SH-SY5Y (cell line): ENCODE data around the gene DDX25.

Experiments
- GATA2 ChIP-seq: IDR thresholded peaks from 2 replicates; pipeline ENCODE4 v1.6.1; 2011; ENCODE audit warnings: mild to moderate bottlenecking, low read depth, low read length
- GATA3 ChIP-seq: IDR thresholded peaks from 2 replicates; pipeline ENCODE4 v1.6.1; 2011; ENCODE audit warnings: low read depth, mild to moderate bottlenecking, low read length, moderate library complexity

Gene DDX25

DNA sequence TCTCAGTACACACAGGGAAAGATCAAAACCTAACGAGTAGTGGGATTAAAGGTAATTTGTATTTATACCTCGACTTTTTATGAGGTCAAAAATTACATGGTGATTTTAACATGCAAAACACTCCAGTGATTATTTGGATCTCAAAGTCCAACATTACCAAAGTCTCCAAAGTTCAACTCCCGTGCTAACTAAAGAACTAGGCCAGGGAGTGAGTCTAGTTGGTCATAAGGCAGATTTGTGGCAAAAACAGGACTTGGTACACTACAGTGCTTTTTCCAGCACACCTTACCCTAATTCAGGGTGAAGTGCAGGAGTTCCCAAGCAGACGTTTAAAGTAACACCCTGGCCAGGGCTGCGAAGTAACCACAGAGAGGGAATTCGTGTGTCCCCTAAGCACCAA, 2.4 kb upstream of the DDX25 start:
- TF ChIP-seq GATA2 (no peak), GATA3 (no peak)

DNA sequence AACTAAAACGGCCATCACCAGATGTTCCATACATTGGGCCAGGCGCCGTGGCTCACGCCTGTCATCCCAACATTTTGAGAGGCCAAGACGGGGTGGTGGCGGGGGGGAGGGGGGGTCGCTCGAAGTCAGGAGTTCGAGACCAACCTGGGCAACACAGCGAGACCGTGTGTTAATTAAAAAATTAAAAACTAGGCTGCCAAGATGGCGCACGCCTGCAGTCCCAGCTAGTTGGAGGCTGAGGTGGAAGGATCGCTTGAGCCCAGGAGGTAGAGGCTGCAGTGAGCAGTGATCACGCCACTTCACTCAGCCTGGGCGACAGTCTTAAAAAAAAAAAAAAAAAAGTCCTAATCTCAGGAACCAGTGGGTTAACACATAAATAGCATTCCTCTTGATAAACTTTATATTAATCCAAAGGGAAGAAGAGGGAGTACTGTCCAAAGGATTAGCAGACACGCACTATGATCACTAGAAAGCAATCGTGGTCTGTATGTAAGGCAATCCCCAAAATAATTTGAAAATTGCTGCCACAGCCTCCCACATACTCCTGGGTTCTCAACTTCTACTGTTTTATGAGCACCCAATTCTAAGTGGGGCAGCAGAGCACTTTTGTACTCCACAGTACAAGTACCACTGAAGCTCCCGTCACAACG, 1.9 kb upstream of the DDX25 start:
- no peak for TF ChIP-seq GATA2
- no peak for TF ChIP-seq GATA3

DNA sequence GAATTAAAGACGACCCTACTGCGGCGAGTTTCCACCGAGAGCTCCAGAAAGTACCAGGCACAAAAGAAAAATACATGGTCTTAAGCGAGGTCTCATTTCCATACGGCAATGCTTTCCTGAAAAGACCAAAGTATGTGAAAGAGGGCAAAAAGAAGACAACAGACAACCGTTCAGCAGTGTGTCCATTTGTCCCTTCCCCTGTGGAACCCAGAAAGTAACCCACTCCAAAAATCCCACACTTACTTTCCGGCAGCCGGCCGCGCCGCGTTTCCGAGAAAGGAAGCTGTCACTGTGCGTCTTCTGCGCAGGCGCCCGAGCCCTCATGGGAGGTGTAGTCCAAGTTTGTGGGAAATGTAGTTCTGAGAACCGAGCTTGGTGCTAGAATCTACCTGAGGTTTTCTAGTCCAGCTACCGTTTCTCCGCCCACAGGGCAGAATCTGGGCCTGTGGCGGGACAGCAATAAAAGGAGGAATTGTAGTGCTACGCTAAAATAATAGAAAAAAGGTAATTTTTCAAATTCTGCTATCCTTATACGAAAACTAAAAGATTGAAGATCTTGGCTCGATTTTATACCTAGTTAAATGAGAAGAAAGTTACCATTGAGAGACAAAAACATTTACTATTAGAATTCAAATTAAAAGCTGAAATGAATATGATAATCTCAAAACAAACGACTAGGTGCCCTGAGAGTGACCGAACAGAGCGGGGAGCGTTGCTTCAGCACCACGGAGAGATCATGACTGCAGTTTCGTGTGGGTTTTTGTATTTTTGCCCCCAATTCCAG, 1.2 kb upstream of the DDX25 start, which contains the start of gene PUS3:
PUS3 (minus strand) TSS at position 280 of the 784 bp plus-strand sequence. CDS start 6,922 bp downstream, outside the sequence.
- TF ChIP-seq GATA2 (no peak), GATA3 (no peak)

DNA sequence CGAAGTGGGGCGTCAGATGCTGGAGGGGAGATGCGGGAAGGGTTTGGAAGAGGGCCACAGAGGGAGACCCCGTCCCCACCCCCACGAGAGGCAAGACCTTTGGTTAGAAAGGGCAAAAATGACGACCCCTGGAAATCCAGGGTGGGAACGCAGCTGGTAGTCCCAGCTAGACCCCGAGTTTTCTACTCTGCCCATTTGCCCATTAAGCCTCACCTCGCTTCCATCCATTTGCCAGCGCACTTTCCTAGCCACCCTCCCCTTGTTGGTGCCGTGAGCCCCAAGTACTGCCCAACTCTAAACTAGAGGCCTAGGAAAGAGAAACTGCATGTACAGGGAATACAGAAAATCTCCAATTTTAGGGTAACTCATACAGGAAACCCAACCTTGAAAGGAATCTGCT, 370 bp downstream of the DDX25 start:
- TF ChIP-seq GATA2 (no peak), GATA3 (no peak)

DNA sequence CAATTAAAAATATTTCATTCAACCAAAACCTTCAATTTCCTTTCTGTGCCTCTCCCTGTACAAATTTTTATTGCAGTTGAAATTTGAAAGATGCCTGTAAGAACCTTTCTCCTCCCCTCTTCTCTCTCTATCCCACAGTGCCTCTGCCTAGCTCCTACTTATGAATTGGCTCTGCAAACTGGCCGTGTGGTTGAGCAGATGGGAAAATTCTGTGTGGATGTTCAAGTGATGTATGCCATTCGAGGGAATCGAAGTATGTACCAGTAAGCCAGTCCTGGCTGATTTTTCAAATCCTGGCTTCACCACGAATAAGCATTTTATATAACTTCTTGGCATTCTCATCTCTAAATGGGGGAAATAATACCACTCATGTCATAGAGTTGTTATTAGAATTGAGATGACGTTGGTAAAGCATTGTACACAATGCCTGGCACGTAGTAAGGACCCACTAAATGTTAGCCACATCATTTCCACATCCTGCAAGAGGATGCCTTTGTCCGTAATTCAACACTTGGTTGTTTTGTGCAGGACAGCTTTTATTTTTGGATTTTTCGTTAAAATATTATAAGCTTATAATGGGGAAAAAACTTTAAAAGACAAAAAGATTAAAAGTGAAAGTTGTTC, 6.0 kb downstream of the DDX25 start:
- TF ChIP-seq GATA2 = no peak
- TF ChIP-seq GATA3 = no peak

DNA sequence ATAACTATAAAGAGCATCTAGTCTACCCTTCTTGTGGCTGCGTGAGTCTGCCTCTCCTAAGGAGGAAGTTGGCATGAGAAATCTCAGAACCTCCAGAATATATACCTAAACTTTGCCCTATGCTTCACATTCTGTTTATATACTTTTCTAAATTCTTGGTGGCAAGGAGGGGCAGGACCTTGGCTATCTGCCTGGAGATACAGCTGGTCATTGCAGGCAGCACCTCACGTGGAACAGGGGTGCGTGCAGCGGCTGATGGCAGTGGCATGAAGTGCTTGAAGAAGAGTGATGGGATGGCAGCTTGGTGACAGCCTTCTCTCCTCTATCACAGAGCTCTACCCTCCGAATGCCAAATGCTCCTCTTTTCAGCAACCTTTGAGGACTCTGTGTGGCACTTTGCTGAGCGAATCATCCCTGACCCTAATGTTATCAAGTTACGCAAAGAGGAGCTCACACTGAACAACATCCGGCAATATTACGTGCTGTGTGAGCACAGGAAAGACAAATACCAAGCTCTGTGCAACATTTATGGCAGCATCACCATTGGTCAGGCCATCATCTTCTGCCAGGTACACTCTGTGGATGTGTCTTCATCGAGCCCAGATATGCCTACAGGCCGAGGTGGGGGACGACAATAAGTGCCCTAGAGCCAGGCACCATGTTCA, 12.5 kb downstream of the DDX25 start:
- TF ChIP-seq GATA2 = no peak
- TF ChIP-seq GATA3 = no peak

DNA sequence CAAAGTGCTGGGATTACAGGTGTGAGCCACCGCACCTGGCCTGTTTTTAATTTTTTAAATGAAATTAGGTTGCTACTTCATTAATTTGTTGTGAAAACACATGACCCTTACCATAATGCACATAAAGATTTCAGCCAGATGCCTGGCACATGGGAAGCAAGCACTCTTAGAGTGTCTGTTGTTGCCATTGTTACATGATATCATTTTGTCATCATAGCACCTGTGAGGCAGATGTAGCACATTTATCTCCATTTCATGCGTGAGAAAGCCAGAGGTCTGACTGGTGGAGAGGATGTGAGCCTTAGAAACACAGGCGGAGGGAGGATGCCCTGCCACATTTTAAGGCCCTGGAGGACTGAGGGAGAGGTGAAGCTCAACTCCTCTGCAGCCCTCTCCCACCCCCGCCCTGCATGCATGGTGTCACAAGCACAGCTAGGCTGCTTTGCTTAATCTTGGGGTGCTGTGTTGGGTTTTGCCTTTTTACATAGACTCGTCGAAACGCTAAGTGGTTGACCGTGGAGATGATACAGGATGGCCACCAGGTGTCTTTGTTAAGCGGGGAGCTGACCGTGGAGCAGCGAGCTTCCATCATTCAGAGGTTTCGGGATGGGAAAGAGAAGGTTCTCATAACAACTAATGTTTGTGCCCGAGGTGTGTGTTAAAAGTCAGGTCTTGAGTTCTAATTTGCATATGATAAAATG, 14.0 kb downstream of the DDX25 start:
- no peak for TF ChIP-seq GATA3
- TF ChIP-seq GATA2 = no peak

DNA sequence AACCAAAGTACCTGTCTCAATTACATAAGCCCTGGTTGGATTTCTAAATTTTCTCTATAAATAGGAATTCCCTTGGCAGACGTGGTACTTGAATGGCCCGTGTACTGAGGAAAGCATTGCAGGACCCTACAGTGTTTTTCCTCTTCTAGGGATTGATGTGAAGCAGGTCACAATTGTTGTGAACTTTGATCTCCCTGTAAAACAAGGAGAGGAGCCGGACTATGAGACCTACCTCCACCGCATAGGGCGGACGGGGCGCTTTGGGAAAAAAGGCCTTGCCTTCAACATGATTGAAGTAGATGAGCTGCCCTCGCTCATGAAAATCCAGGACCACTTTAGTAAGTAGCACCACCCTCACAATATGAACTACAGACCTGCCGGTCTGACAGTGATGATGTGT, 16.7 kb downstream of the DDX25 start:
- TF ChIP-seq GATA3 (no peak), GATA2 (no peak)

DNA sequence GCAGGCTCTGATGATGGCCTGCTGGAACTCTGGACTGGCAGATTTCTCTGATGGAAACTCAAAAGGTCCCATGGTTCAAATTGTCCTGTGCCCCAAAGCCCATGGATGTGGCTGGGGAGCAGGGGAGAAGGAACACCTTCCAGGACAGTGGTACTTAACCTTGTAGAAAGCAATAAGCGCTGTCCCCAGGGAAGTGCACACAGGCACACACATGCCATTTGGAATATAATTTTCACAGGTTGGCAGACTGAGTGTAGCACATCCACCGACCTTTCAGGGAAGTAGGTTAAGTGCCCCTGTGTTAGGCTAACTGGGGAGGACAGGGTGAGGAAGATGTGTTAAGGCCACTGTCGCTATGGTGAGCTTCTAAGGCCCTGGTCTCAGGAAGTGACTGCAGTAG, 17.8 kb downstream of the DDX25 start:
- TF ChIP-seq GATA3 = no peak
- no peak for TF ChIP-seq GATA2

DNA sequence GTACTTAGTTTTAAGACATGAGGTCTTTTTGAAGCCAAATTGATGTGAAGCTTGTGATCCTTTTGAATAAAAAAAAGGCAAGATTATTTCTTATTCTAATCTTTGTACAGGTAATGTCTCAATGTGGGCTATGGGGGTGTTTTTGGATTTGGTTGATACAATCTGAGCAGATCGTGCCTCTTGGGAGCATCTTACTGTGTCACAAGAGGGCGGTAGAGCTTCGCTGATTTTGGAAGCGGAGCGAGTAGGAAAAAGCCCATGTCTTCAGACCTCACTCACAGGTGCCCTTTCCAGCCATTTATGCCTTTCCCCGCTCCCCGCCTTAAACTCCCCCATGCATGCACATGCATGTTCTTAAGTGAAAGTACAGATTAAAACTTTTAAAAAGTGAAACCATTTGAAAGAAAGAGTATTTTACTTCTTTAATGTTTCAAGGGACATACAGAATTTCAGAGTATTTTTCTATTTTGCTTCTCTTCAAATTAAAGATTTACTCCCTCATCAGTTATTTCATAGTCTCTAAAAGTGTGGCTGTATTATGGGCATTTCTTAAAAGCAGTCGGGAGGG, 18.8 kb downstream of the DDX25 start:
- TF ChIP-seq GATA3 (no peak), GATA2 (peak; percentile 57)

DNA sequence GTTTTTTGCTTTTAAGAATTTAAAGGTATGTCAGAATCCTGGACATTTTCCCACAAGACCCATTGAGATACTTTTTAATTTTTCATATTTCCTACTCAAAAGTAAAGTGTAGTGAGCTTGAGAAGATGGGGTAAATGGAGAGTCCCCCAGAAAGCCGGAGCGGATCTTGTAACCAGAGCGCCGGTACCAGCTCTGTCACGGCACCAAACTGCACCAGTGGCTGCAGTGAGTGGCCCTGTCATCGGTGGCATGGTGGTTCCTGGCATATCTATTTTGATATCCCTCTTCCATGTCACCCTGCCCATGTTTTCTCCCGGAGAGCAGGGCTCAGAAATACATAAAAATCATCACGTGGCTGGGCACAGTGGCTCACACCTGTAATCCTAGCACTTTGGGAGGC, 19.3 kb downstream of the DDX25 start:
- TF ChIP-seq GATA2 (no peak), GATA3 (no peak)

DNA sequence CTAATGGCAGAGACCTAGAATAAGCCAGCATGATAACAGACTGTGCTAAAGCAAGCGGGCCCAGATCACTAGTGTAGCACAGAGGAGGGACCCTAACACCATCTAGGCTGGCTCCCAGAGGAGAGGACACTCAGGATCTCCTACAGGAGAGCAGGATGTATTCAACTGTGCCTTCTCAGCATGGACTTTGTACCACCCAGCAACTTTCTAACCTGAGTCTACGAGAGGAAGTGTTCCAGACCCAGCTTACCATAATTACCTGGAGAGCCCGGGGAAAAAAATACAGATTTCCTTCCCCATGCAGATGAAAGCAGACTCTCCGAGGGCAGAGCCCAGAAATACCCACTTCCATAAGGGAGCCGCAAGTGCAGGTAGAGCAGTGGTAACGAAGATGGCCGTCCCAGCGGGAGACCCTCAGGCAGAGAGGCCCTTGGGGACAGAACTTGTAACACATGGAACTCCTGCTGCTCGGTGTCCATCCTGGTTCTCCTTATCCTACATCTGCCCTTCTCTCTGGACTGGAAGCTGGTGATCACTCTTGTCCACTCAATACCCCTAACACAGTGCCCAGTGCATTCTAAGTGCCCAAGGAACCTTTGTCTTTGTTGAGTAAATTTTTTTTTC, 20.2 kb downstream of the DDX25 start:
- TF ChIP-seq GATA3 = no peak
- TF ChIP-seq GATA2 = no peak

DNA sequence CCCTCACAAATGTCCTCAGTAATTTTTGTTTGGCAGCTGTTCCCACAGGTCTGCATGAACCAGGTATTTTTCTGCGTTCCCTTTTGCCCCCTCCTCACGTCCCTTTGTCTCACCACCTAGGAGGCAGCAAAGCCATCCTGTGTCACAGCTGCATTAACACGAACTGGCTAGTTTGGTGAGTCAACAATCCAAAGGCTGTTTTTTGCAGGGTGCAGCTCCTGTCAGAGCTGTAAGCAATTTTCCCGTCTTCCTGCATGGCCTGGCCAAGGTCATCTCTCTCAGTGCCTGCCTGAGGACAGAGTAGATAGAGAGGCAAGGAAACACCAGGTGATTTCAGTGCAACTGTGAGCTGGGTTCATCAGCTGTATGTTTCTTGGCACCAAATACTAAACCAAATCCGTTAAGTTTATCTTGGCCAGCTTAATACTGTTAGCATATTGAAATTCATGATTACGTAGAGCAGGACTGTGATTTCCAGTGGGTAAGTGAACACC, 21.0 kb downstream of the DDX25 start:
- TF ChIP-seq GATA3 (no peak), GATA2 (no peak; the same call in 1 of the 2 replicates)

DNA sequence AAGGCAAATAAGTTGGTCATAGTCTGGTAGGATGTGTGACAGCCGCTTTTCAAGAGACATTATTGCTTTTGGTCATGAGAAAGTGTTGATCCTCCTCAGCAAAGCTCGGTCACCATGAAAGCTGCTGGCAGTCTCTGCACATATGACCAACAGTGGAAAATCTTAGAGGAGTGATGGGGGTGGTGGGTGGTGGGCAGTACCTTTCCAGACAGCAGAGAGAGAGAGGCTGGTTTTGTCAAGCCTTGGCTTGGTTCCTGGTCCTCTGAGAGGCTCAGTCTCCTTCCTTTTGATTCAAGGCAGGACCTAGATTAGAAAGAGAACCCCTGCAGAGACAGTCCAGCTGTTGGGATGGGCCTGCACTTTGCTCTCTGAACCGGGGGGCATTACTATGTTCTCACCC, 21.5 kb downstream of the DDX25 start:
- TF ChIP-seq GATA2 (no peak), GATA3 (no peak)
